ENCODE data around the gene ERO1A.

ERO1A gene

DNA sequence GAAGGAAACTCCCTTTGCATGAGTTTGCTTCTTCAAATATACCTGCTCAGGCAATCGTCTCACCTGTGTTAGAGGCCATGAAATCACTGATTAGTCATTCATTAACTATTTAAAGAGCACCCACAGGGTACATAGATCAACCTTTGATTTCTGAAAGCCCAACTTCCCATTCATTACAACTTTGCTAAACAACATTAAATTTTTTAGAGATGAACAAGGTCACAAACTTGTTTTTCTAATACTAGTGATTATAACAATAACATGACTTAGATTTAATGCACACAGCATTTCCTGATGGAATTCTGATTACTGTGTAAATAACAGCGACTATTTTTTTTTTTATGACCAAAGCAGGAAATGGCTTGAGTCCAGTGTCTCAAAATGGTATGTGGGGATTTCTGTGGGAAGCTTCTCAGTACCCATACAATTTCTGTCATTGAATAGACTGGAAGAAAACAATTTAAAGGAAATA lies 5.4 kb upstream of the ERO1A start:
- Histone ChIP-seq H3K36me3 (replicated peaks in 1 of 2; ENCODE audit: control insufficient read depth in 2 of 2, insufficient read depth in 2 of 2, low read length in 2 of 2) (no peaks in the 10 kb centered on the region), H3K23ac (ENCODE audit: low read depth, low read length, poor library complexity) (no peak overlapping the region), H3K9ac (ENCODE audit: low read depth, low read length, poor library complexity) (no peak overlapping the region), H3K9me3 (replicated peaks in 1 of 2; ENCODE audit: control insufficient read depth in 2 of 2, insufficient read depth in 1 of 2, low read depth in 1 of 2, low read length in 2 of 2) (no peaks in the 10 kb centered on the region), H4K8ac (ENCODE audit: low read depth, low read length) (no peak overlapping the region), H3K27ac (replicated peaks; ENCODE audit: low read length) (no peak overlapping the region), H2AFZ (ENCODE audit: low read length) (no peak overlapping the region), H2BK12ac (ENCODE audit: low read length) (no peak overlapping the region), H2BK15ac (ENCODE audit: low read length) (no peak overlapping the region), H3K27me3 (ENCODE audit: control insufficient read depth in 3 of 3, insufficient read depth in 3 of 3, low read depth in 1 of 3, low read length in 3 of 3) (no peaks in the 10 kb centered on the region), H4K91ac (ENCODE audit: low read depth, low read length, poor library complexity) (no peak overlapping the region), H3K14ac (ENCODE audit: low read length) (no peak overlapping the region), H2BK120ac (ENCODE audit: low read depth, low read length) (no peak overlapping the region), H2AK5ac (ENCODE audit: low read depth, low read length) (no peak overlapping the region), H3K18ac (ENCODE audit: low read length) (no peak overlapping the region), H3K4me3 (ENCODE audit: low read length in 2 of 2) (no peak overlapping the region), H3K4me1 (ENCODE audit: control insufficient read depth in 2 of 2, insufficient read depth in 1 of 2, low read depth in 1 of 2, low read length in 2 of 2) (no peaks in the 10 kb centered on the region), H3K79me1 (ENCODE audit: low read depth, low read length) (no peaks in the 10 kb centered on the region), H3K4ac (ENCODE audit: low read length) (no peak overlapping the region), H2BK5ac (ENCODE audit: low read length) (no peak overlapping the region), H3K4me2 (ENCODE audit: insufficient read depth, low read length, poor library complexity, severe bottlenecking) (no peak overlapping the region)
- no CpG with 5 or more reads among the region's 2 CpGs for WGBS, 2 donors (ENCODE audit: extremely low coverage in 2 of 2, insufficient read length in 2 of 2, insufficient replicate concordance in 1 of 2)
- no peak for DNase-seq (ENCODE audit: low spot score)

DNA sequence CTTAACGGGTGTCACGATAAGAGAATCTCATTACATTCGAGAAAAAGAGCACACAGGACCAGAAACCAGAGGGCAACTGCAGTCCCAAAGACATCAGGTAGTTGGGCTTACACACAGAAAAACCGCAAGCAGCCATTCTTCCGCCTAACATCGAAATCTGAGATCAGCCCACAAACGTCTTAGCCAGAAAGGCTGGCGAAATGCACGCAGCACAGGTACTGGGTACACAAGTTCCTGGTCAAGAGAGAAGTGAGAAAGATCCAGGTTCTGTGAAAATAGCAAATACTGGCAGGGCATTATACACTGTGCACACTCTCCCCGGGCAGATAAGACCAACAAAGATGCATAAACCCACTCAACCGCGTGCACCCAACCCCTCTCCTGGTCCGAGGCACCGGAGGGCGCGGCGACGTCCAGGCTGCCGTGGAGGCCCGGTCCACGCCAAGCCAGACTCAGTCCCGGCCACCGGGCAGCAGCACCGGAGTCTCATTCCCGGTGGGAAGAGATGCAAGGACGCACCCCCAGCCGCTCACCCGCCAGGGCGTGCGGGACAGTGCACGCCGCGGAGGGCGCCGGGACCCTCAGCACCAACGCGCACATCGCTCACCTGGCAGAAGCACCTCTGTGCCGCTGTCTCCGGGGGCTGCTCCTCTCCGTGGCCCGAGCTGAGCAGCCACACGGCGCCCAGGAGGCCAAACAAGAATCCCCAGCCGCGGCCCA lies 437 bp downstream of the ERO1A start:
- peak overlapping the region; percentile 89 for H2BK120ac ChIP-seq (ENCODE audit: low read depth, low read length)
- H4K91ac ChIP-seq (ENCODE audit: low read depth, low read length, poor library complexity), result no peak overlapping the region
- peak overlapping the region; percentile 98 for H3K18ac ChIP-seq (ENCODE audit: low read length)
- H3K23ac ChIP-seq (ENCODE audit: low read depth, low read length, poor library complexity), result peak overlapping the region; percentile 95
- peaks cover 2% of the 10 kb centered on the region for H3K79me1 ChIP-seq (ENCODE audit: low read depth, low read length)
- H4K8ac ChIP-seq (ENCODE audit: low read depth, low read length), result no peak overlapping the region
- H3K14ac ChIP-seq (ENCODE audit: low read length), result peak overlapping the region; percentile 77
- no CpG with 5 or more reads among the region's 46 CpGs for WGBS, 2 donors (ENCODE audit: extremely low coverage in 2 of 2, insufficient read length in 2 of 2, insufficient replicate concordance in 1 of 2)
- peak overlapping the region; percentile 97 for H3K9ac ChIP-seq (ENCODE audit: low read depth, low read length, poor library complexity)
- H2BK5ac ChIP-seq (ENCODE audit: low read length), result peak overlapping the region; percentile 18
- no peaks in the 10 kb centered on the region for H3K9me3 ChIP-seq (replicated peaks in 1 of 2; ENCODE audit: control insufficient read depth in 2 of 2, insufficient read depth in 1 of 2, low read depth in 1 of 2, low read length in 2 of 2)
- peak overlapping the region; percentile 80 for H3K4me2 ChIP-seq (ENCODE audit: insufficient read depth, low read length, poor library complexity, severe bottlenecking)
- H2BK12ac ChIP-seq (ENCODE audit: low read length), result no peak overlapping the region
- peak overlapping the region; percentile 98 for H2AFZ ChIP-seq (ENCODE audit: low read length)
- H3K27me3 ChIP-seq (ENCODE audit: control insufficient read depth in 3 of 3, insufficient read depth in 3 of 3, low read depth in 1 of 3, low read length in 3 of 3), result no peaks in the 10 kb centered on the region
- peak overlapping the region; percentile 64 for H2AK5ac ChIP-seq (ENCODE audit: low read depth, low read length)
- no peaks in the 10 kb centered on the region for H3K36me3 ChIP-seq (replicated peaks in 1 of 2; ENCODE audit: control insufficient read depth in 2 of 2, insufficient read depth in 2 of 2, low read length in 2 of 2)
- H3K4me3 ChIP-seq (ENCODE audit: low read length in 2 of 2), result peak overlapping the region; percentile 81 to 93
- peak; percentile 29 for DNase-seq (ENCODE audit: low spot score)
- no peaks in the 10 kb centered on the region for H3K4me1 ChIP-seq (ENCODE audit: control insufficient read depth in 2 of 2, insufficient read depth in 1 of 2, low read depth in 1 of 2, low read length in 2 of 2)
- peak overlapping the region; percentile 75 for H3K27ac ChIP-seq (replicated peaks; ENCODE audit: low read length)
- H2BK15ac ChIP-seq (ENCODE audit: low read length), result peak overlapping the region; percentile 53
- H3K4ac ChIP-seq (ENCODE audit: low read length), result peak overlapping the region; percentile 77

DNA sequence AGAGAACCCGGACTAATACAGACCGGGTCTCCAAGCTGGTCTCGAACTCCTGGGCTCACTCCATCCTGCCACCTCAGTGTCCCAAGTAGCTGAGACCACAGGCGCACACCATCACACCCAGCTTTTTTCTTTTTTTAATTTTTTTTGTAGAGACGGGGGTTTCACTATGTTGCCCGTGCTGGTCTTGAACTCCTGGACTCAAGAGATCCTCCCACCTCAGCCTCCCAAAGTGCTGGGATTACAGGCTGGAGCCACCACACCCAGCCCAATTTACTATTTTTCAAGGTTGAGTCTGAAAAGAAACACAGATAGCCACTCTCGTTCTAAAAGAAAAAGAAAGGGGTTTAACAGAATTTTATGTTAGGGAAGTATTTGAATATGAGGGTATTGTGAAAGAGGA lies 1.8 kb downstream of the ERO1A start:
- no peak overlapping the region for H3K4me3 ChIP-seq (ENCODE audit: low read length in 2 of 2)
- WGBS, 2 donors (ENCODE audit: extremely low coverage in 2 of 2, insufficient read length in 2 of 2, insufficient replicate concordance in 1 of 2), result no CpG with 5 or more reads among the region's 7 CpGs
- H3K27me3 ChIP-seq (ENCODE audit: control insufficient read depth in 3 of 3, insufficient read depth in 3 of 3, low read depth in 1 of 3, low read length in 3 of 3), result no peaks in the 10 kb centered on the region
- no peaks in the 10 kb centered on the region for H3K36me3 ChIP-seq (replicated peaks in 1 of 2; ENCODE audit: control insufficient read depth in 2 of 2, insufficient read depth in 2 of 2, low read length in 2 of 2)
- H3K23ac ChIP-seq (ENCODE audit: low read depth, low read length, poor library complexity), result no peak overlapping the region
- no peak overlapping the region for H2BK15ac ChIP-seq (ENCODE audit: low read length)
- no peak overlapping the region for H3K9ac ChIP-seq (ENCODE audit: low read depth, low read length, poor library complexity)
- no peaks in the 10 kb centered on the region for H3K4me1 ChIP-seq (ENCODE audit: control insufficient read depth in 2 of 2, insufficient read depth in 1 of 2, low read depth in 1 of 2, low read length in 2 of 2)
- no peak overlapping the region for H3K27ac ChIP-seq (replicated peaks; ENCODE audit: low read length)
- H4K91ac ChIP-seq (ENCODE audit: low read depth, low read length, poor library complexity), result no peak overlapping the region
- no peaks in the 10 kb centered on the region for H3K9me3 ChIP-seq (replicated peaks in 1 of 2; ENCODE audit: control insufficient read depth in 2 of 2, insufficient read depth in 1 of 2, low read depth in 1 of 2, low read length in 2 of 2)
- H2AFZ ChIP-seq (ENCODE audit: low read length), result no peak overlapping the region
- no peak overlapping the region for H2BK5ac ChIP-seq (ENCODE audit: low read length)
- no peak overlapping the region for H4K8ac ChIP-seq (ENCODE audit: low read depth, low read length)
- no peak overlapping the region for H2AK5ac ChIP-seq (ENCODE audit: low read depth, low read length)
- H3K18ac ChIP-seq (ENCODE audit: low read length), result no peak overlapping the region
- peaks cover 2% of the 10 kb centered on the region for H3K79me1 ChIP-seq (ENCODE audit: low read depth, low read length)
- H3K4me2 ChIP-seq (ENCODE audit: insufficient read depth, low read length, poor library complexity, severe bottlenecking), result no peak overlapping the region
- no peak overlapping the region for H2BK120ac ChIP-seq (ENCODE audit: low read depth, low read length)
- H3K14ac ChIP-seq (ENCODE audit: low read length), result no peak overlapping the region
- H2BK12ac ChIP-seq (ENCODE audit: low read length), result no peak overlapping the region
- no peak overlapping the region for H3K4ac ChIP-seq (ENCODE audit: low read length)
- DNase-seq (ENCODE audit: low spot score), result no peak

DNA sequence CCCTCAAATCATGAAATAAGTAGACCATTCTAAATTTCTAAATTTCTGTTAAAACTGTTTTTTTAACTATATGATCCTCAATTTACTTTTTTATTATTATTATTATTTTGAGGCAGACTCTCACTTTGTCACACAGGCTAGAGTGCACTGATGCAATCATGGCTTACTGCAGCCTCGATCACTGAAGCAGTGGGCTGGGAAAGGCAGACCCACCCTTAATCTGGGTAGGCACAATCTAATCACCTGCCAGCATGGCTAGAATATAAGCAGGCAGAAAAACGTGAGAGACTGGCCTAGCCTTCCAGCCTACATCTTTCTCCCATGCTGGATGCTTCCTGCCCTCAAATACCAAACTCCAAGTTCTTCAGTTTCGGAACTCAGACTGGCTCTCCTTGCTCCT lies 2.3 kb downstream of the ERO1A start:
- no peak overlapping the region for H2AK5ac ChIP-seq (ENCODE audit: low read depth, low read length)
- H3K36me3 ChIP-seq (replicated peaks in 1 of 2; ENCODE audit: control insufficient read depth in 2 of 2, insufficient read depth in 2 of 2, low read length in 2 of 2), result no peaks in the 10 kb centered on the region
- H3K4me3 ChIP-seq (ENCODE audit: low read length in 2 of 2), result no peak overlapping the region
- H2BK5ac ChIP-seq (ENCODE audit: low read length), result no peak overlapping the region
- H2BK15ac ChIP-seq (ENCODE audit: low read length), result no peak overlapping the region
- WGBS, 2 donors (ENCODE audit: extremely low coverage in 2 of 2, insufficient read length in 2 of 2, insufficient replicate concordance in 1 of 2), result no CpG with 5 or more reads among the region's 3 CpGs
- DNase-seq (ENCODE audit: low spot score), result no peak
- H3K4ac ChIP-seq (ENCODE audit: low read length), result no peak overlapping the region
- no peak overlapping the region for H3K23ac ChIP-seq (ENCODE audit: low read depth, low read length, poor library complexity)
- no peaks in the 10 kb centered on the region for H3K27me3 ChIP-seq (ENCODE audit: control insufficient read depth in 3 of 3, insufficient read depth in 3 of 3, low read depth in 1 of 3, low read length in 3 of 3)
- no peaks in the 10 kb centered on the region for H3K9me3 ChIP-seq (replicated peaks in 1 of 2; ENCODE audit: control insufficient read depth in 2 of 2, insufficient read depth in 1 of 2, low read depth in 1 of 2, low read length in 2 of 2)
- no peak overlapping the region for H3K27ac ChIP-seq (replicated peaks; ENCODE audit: low read length)
- H4K91ac ChIP-seq (ENCODE audit: low read depth, low read length, poor library complexity), result no peak overlapping the region
- no peaks in the 10 kb centered on the region for H3K4me1 ChIP-seq (ENCODE audit: control insufficient read depth in 2 of 2, insufficient read depth in 1 of 2, low read depth in 1 of 2, low read length in 2 of 2)
- no peak overlapping the region for H3K14ac ChIP-seq (ENCODE audit: low read length)
- peaks cover 2% of the 10 kb centered on the region for H3K79me1 ChIP-seq (ENCODE audit: low read depth, low read length)
- H2BK12ac ChIP-seq (ENCODE audit: low read length), result no peak overlapping the region
- no peak overlapping the region for H3K4me2 ChIP-seq (ENCODE audit: insufficient read depth, low read length, poor library complexity, severe bottlenecking)
- no peak overlapping the region for H2AFZ ChIP-seq (ENCODE audit: low read length)
- H3K9ac ChIP-seq (ENCODE audit: low read depth, low read length, poor library complexity), result no peak overlapping the region
- no peak overlapping the region for H3K18ac ChIP-seq (ENCODE audit: low read length)
- H4K8ac ChIP-seq (ENCODE audit: low read depth, low read length), result no peak overlapping the region
- no peak overlapping the region for H2BK120ac ChIP-seq (ENCODE audit: low read depth, low read length)

Measured in neuronal stem cell (in vitro differentiated cells).